Measurements from ENCODE around the gene CXCR2.
A peak's percentile ranks its signal among the peaks of the same experiment; 100 is the strongest.
"Not testable (repeated sequence)": the region's sequence is repeated elsewhere in the genome, so short reads cannot be mapped to it uniquely, and the experiment has no call there.

CXCR2 gene

DNA sequence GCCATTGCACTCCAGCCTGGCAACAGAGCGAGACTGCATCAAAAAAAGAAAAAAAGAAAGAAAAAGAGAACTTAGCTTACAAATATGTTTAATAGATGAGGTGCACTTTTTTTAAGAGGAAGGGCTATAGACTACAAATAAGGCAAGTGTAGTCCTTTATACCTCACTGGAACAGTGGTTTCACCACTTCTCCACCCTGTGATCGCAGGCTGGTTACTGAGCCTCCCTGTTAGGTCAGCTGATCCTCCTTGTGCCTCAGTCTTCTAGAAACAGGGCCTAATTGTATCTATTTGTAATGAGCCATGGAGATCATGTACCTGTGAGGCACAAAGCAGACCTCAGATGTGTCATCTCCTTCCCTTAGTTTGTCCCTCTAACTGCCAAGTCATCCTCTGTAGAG is 4.5 kb downstream of the CXCR2 start:
- no peak for DNase-seq (ENCODE audit: low spot score)

DNA sequence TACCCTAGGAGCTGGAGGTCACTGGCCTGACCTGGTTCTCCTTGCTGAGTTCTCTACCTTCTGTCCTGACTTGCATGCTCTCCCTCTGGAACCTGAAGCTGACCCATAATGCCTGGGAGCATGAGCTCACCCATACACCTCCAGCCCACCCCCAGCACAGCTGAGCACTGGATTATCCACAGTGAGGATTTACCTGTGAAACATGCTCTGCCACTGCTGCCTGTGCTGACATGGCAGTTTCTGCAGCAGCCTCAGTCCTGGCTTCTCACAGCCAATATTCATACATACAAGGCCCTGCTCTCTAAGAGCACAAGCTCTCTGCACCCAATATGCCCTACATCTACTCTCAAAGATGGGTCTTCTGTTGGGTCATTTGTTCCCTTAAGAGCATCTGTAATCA is 5.0 kb downstream of the CXCR2 start:
- no peak for DNase-seq (ENCODE audit: low spot score)

- no peak for DNase-seq (ENCODE audit: low spot score)
Observed at GRCh38 chr2:218137514-218137913, 11.7 kb downstream of the CXCR2 start.

DNA sequence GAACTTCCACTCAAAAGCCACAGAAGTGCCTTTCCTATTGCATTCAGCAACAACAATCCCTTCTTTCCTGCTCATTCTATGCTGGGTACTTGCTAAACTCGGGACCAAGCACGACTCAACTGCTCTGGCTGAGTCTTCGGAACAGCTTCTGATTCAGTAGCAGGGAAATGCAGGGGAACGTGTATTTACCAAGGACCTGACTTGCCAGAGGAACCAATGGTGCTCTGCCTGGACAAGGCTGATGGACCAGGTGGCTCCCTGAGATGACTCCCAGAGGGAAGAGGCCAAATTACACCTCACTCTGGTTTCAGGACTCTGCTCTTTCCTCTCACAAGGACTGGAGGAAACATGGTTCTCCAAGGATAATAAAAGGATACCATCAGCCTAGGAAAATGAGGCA is 12.2 kb downstream of the CXCR2 start:
- no peak for DNase-seq (ENCODE audit: low spot score)

DNA sequence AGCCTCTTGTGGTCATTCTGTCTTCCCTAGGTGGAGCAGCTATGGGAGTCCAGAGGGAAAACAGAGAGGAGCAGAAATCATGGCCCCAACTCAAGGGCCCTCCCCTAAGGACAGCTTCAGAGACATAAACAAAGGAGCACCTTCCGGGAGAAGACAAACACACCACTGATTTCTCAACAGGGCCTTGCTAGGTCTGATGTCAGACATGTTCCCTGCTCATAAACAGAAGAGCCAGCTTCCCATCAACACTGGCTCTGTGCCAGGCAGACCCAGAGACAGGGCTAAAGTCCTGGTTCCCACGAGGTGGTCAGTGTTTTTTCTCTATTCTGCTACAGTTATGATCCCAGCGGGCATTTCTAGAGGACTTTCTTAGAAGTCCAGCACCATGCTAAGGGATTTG is 19.3 kb downstream of the CXCR2 start:
- no peak for DNase-seq (ENCODE audit: low spot score)

GRCh38 chr2:218146056-218146455 is 20.2 kb downstream of the CXCR2 start:
- no peak for DNase-seq (ENCODE audit: low spot score)

- no peak for DNase-seq (ENCODE audit: low spot score)
Observed at GRCh38 chr2:218149098-218149497, 23.3 kb downstream of the CXCR2 start.

- DNase-seq (ENCODE audit: low spot score), result no peak
Observed at GRCh38 chr2:218149848-218150440, 24.1 kb downstream of the CXCR2 start.

DNA sequence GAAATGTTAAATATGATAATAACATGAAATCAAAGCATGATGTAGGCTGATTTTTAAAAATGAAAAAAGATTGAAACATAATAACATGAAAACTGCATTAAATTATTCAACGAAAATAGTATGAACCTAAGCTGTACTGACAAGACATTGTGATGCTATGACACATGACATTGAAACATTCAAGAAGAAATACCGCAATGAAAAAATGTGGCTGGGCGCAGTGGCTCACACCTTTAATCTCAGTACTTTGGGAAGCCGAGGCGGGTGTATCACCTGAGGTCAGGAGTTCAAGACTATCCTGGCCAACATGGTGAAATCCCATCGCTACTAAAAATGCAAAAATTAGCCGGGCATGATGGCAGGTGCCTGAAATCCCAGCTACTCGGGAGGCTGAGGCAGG is 26.3 kb downstream of the CXCR2 start:
- DNase-seq (ENCODE audit: low spot score), result no peak

DNA sequence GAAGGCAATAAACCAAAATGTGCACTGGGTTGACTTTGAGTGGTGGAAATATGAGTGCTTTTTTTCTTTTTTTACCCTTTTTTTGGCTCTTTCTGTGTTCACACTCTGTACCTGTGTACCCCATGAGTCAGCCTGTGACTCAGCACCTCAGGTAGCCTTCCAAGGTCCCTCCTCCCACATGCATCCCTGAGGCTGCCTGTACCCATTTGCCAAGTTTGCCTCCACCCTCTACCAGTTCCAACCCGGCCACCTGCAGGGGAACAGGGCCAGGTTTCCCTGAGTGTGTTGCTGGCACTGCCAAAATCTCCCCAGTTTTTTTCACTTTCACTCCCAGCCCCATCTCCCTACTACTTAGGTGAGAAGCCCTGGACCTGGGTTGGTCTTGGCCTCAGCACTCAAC is 26.9 kb downstream of the CXCR2 start:
- DNase-seq (ENCODE audit: low spot score), result no peak

- DNase-seq (ENCODE audit: low spot score), result no peak
Observed at GRCh38 chr2:218155953-218156479, 30.2 kb downstream of the CXCR2 start.

DNA sequence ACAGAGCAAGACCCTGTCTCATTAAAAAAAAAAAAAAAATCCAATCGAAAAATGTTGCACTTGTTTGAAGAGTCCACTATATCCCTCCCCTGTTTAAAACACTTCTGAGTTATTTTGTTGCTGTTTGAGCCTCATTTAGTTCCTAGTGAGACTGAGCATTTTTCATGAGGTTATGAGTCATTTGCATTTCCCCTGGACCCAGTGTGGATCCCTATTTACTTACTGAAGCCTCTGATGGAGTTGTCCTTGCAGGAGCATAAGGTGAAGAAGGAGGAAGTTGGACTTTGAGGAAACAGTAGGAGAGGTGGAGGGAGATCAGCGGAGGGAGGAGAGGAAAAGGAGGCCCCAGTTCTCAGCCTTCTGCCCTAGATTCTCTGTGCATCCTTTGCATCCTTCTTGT is 35.8 kb downstream of the CXCR2 start:
- no peak for DNase-seq (ENCODE audit: low spot score)

DNA sequence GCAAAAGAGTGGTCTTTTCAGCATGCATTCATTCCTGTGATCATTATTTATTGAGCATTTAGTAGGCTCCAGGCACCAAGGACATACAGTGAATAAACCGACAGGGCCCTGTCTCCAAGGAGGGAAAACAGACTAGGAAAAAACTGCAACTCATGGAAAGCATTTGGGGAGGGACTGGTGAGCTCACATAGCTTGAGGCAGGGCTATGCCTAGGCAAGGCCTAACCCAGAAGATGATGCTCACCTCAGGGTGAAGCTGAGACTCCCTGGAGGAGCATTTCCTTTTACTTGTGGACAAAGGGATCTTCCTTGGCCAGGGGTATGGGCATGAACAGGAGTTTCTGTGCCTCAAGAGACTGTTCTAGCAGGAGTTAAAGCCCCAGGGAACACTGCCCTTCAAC is 37.0 kb downstream of the CXCR2 start:
- DNase-seq (ENCODE audit: low spot score), result no peak

GRCh38 chr2:218166791-218167190 is 41.0 kb downstream of the CXCR2 start, which contains the start of gene CXCR1:
CXCR1 (minus strand) TSS chr2:218166962; CDS start chr2:218165211, 1,751 bp downstream.
- no peak for DNase-seq (ENCODE audit: low spot score)

DNA sequence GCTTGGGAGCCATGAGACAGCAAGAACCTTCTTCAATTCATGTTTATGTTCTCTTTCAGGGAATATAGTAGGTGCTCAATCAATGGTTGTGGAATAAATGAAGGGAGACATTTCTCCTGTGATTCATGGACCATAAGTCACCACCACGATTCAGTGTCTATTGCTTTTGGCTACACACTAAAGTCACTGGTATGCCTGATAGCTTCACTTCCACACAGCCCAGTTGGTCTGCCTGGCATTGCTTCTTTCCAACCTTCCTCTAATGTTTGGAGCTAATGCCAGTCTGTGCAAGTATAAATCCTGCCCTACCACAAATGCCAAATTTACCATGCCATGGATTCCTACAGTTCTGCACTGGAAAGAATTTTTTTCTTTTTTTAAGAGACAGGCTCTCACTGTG is 42.2 kb downstream of the CXCR2 start:
- no peak for DNase-seq (ENCODE audit: low spot score)

DNA sequence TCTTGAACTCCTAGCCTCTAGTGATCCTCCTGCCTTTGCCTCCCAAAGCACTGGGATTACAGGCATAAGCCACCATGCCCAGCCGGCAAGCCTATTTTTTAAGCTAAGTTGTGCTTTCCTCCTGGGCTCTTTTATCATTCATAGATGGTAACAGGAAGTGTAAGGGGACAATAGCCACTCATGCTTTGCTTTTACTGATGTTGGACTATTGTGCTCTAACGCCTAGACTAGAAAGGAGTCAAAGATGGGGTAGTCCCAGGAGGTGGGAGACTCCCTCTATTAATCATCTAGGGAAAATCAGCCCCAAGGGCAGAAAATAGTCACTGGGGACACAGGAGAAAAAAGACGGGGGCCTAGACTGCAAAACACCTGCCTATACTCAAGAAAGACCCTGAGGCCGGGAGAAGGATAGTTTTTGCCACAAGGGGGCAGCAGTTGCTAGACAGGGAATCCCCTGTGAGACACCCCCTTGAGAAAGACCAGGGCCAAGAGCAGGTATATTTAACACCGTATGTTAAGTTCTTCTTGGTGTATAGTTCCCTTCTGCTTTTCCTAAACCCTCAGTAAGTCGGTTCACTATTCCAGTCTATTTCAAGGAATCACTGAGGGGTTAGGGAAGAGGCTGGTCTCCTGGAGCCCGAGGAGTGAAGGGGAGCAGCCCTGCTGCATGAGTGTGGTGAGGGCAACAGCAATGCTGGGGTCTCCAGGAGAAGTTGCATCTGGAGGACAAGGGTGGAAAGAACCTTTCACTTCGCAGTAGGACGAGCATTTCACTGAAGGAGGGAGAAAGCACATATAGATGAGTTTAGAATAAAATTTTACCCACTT is 43.0 kb downstream of the CXCR2 start:
- DNase-seq (ENCODE audit: low spot score), result peak; percentile 65

GRCh38 chr2:218169757-218170546 is 44.1 kb downstream of the CXCR2 start:
- no peak for DNase-seq (ENCODE audit: low spot score)

GRCh38 chr2:218171744-218172143 is 45.9 kb downstream of the CXCR2 start:
- DNase-seq (ENCODE audit: low spot score), result not testable (repeated sequence)

DNA sequence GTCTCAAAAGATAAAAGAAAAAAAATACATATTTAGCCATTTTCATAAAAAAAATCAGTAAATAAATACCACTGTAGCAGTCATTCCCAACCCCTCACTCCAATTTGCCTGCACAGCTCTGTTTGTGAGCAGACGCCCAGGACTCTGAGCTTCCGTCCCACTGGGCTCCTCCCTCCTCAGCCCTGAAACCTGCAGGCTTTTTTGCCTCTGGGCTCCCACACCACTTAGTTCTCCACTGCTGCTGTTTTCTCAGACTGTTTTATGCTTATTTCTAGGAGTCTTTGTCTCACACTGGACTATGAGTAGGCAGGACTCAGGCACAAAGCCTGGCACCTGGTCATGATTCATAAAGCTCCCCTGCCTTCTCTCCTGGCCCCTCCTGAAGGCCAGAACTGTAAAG is 47.0 kb downstream of the CXCR2 start:
- DNase-seq (ENCODE audit: low spot score), result no peak

DNA sequence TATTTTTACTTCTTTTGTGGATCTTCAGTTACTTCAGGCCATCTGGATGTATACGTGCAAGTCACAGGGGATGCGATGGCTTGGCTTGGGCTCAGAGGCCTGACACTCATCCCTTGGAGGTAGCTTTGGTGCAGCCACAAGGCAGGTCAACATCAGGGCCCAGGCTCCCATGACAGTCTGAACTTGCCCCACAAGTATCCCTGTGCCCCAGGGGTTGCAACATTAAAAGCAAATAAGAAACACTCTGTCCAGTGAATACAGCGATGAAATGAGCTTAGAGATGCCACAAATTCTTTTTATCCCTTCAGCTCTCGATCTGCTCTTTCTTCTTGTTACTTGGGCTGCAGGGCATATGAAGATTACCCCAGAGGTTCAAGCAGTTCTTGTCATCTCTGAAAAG is 54.0 kb downstream of the CXCR2 start:
- DNase-seq (ENCODE audit: low spot score), result no peak

DNA sequence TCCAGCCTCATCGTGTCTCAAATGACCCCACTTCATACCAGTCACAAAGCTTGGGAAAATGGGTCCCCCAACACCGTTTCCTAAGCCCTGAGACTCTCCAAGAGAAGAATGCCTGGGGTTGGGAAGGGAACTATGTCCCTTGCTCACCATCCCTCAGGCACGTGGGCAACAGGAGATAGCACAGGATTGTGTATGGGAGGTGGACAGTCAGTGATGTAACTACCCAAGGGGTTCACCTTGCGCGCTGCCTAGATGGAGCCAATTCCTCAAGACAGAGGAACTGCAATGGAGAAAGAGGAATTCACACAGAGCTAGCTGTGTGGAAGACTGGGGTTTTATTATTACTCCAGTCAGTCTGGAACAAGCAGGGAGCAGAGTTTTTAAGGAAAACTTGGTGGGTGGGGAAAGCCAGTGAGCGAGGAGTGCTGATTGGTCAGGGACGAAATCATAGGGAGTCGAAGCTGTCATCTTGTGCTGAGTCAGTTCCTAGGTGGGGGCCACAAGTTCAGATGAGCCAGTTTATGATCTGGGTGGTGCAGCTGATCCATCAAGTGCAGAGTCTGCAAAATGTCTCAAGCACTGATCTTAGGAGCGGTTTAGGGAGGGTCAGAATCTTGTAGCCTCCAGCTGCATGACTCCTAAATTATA is 54.8 kb downstream of the CXCR2 start:
- no peak for DNase-seq (ENCODE audit: low spot score)

DNA sequence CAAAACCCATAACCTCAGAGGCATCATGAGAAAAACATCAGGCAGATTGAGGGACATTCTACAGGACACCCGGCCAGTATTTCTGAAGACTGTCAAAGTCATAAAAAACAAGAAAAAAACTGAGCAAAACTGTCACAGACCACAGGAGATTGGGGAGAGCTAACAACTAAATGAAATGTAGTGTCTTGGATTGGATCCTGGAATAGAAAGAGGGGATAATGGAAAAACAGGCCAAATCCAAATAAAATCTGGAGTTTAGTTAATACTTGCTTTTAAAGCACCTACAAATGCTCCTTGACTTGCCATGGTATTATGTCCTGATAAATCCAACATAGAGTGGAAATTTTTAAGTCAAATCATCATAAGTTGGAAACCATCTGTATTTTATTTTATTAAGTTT is 58.5 kb downstream of the CXCR2 start:
- no peak for DNase-seq (ENCODE audit: low spot score)

All from hematopoietic multipotent progenitor cell treated with erythropoietin and hydrocortisone succinate and interleukin-3 and kit ligand, for 17 days (in vitro differentiated cells).